ENCODE data around the gene SSTR1. TPM values are rescaled to one million over a fixed set of nuclear protein-coding genes. Genes with fewer than 3 reads are reported as not detected.

SSTR1 gene
- not detected for polyA plus RNA-seq (2013)

- 3% methylated on average over 40 of the region's 49 CpGs for WGBS (ENCODE audit: insufficient coverage)
- Histone ChIP-seq H3K27ac (ENCODE audit: insufficient read depth in 1 of 2, low read depth in 1 of 2, low read length in 2 of 2, poor library complexity in 1 of 2, severe bottlenecking in 2 of 2) (no peak within 1 kb of the TSS), H3K27me3 (replicated peaks in 2 of 5; ENCODE audit: control insufficient read depth in 4 of 5, insufficient read depth in 5 of 5, low read length in 4 of 5) (peaks cover 2 to 73% (median 48%) of the 10 kb centered on the region in 5 experiments), H3K4me1 (ENCODE audit: control extremely low read depth in 1 of 4, control insufficient read depth in 4 of 4, insufficient read depth in 4 of 4, low read length in 3 of 4) (peaks cover 0 to 37% (median 22%) of the 10 kb centered on the region in 4 experiments), H3K9me3 (ENCODE audit: control extremely low read depth in 1 of 5, control insufficient read depth in 4 of 5, insufficient read depth in 2 of 5, low read depth in 1 of 5, low read length in 4 of 5) (peaks cover 2 to 6% (median 4%) of the 10 kb centered on the region in 5 experiments), H3K36me3 (ENCODE audit: control insufficient read depth in 4 of 4, insufficient read depth in 4 of 4, low read length in 3 of 4) (no peaks in the 10 kb centered on the region), H3K4me3 (ENCODE audit: control insufficient read depth in 1 of 7, extremely low read depth in 1 of 7, insufficient read depth in 4 of 7, low read depth in 2 of 7, low read length in 6 of 7) (peak within 1 kb of the TSS in 5 of 7 experiments; percentile 4 to 59 (median 43))
- POLR2A ChIA-PET, result no interaction called here
- DNase-seq, result peak in 1 of 3 donors; percentile 27
- CTCF ChIA-PET, result interaction anchor here (0.8 to 1.8 kb wide), 3 partner anchors 10 to 12 kb away, joined by 3 to 6 read pairs (median 5); no protein-coding TSS in a partner anchor
These were observed at the start of gene SSTR1 for GRCh38 chr14:38207736-38208617. SSTR1 (plus strand) TSS chr14:38207904; CDS start chr14:38209390, 1,486 bp downstream.

GRCh38 chr14:38158468-38158867, 49.2 kb upstream of the SSTR1 start:
- no peak for DNase-seq
- ChIA-PET CTCF (interaction anchor here (1.0 kb wide), 1 partner anchor 14 kb away, joined by 4 read pairs; no protein-coding TSS in a partner anchor), POLR2A (no interaction called here)
- Histone ChIP-seq H3K27ac (ENCODE audit: insufficient read depth in 1 of 2, low read depth in 1 of 2, low read length in 2 of 2, poor library complexity in 1 of 2, severe bottlenecking in 2 of 2) (no peak overlapping the region), H3K4me3 (ENCODE audit: control insufficient read depth in 1 of 7, extremely low read depth in 1 of 7, insufficient read depth in 4 of 7, low read depth in 2 of 7, low read length in 6 of 7) (no peak overlapping the region), H3K27me3 (replicated peaks in 2 of 5; ENCODE audit: control insufficient read depth in 4 of 5, insufficient read depth in 5 of 5, low read length in 4 of 5) (no peaks in the 10 kb centered on the region), H3K4me1 (ENCODE audit: control extremely low read depth in 1 of 4, control insufficient read depth in 4 of 4, insufficient read depth in 4 of 4, low read length in 3 of 4) (no peaks in the 10 kb centered on the region), H3K9me3 (ENCODE audit: control extremely low read depth in 1 of 5, control insufficient read depth in 4 of 5, insufficient read depth in 2 of 5, low read depth in 1 of 5, low read length in 4 of 5) (no peaks in the 10 kb centered on the region), H3K36me3 (ENCODE audit: control insufficient read depth in 4 of 4, insufficient read depth in 4 of 4, low read length in 3 of 4) (no peaks in the 10 kb centered on the region)

GRCh38 chr14:38168416-38168815, 39.3 kb upstream of the SSTR1 start:
- H3K27ac ChIP-seq (ENCODE audit: insufficient read depth in 1 of 2, low read depth in 1 of 2, low read length in 2 of 2, poor library complexity in 1 of 2, severe bottlenecking in 2 of 2), result no peak overlapping the region
- no peaks in the 10 kb centered on the region for H3K27me3 ChIP-seq (replicated peaks in 2 of 5; ENCODE audit: control insufficient read depth in 4 of 5, insufficient read depth in 5 of 5, low read length in 4 of 5)
- POLR2A ChIA-PET, result no interaction called here
- no peak for DNase-seq
- WGBS (ENCODE audit: insufficient coverage), result no CpG with 5 or more reads among the region's 2 CpGs
- no peaks in the 10 kb centered on the region for H3K4me1 ChIP-seq (ENCODE audit: control extremely low read depth in 1 of 4, control insufficient read depth in 4 of 4, insufficient read depth in 4 of 4, low read length in 3 of 4)
- H3K4me3 ChIP-seq (ENCODE audit: control insufficient read depth in 1 of 7, extremely low read depth in 1 of 7, insufficient read depth in 4 of 7, low read depth in 2 of 7, low read length in 6 of 7), result no peak overlapping the region
- no peaks in the 10 kb centered on the region for H3K9me3 ChIP-seq (ENCODE audit: control extremely low read depth in 1 of 5, control insufficient read depth in 4 of 5, insufficient read depth in 2 of 5, low read depth in 1 of 5, low read length in 4 of 5)
- CTCF ChIA-PET, result interaction anchor here (0.9 kb wide), 1 partner anchor 18 kb away, joined by 3 read pairs; no protein-coding TSS in a partner anchor
- no peaks in the 10 kb centered on the region for H3K36me3 ChIP-seq (ENCODE audit: control insufficient read depth in 4 of 4, insufficient read depth in 4 of 4, low read length in 3 of 4)

- WGBS (ENCODE audit: insufficient coverage), result 100% methylated on average over 1 of the region's 2 CpGs
- Histone ChIP-seq H3K27ac (ENCODE audit: insufficient read depth in 1 of 2, low read depth in 1 of 2, low read length in 2 of 2, poor library complexity in 1 of 2, severe bottlenecking in 2 of 2) (no peak overlapping the region), H3K4me3 (ENCODE audit: control insufficient read depth in 1 of 7, extremely low read depth in 1 of 7, insufficient read depth in 4 of 7, low read depth in 2 of 7, low read length in 6 of 7) (no peak overlapping the region), H3K27me3 (replicated peaks in 2 of 5; ENCODE audit: control insufficient read depth in 4 of 5, insufficient read depth in 5 of 5, low read length in 4 of 5) (no peaks in the 10 kb centered on the region), H3K4me1 (ENCODE audit: control extremely low read depth in 1 of 4, control insufficient read depth in 4 of 4, insufficient read depth in 4 of 4, low read length in 3 of 4) (no peaks in the 10 kb centered on the region), H3K9me3 (ENCODE audit: control extremely low read depth in 1 of 5, control insufficient read depth in 4 of 5, insufficient read depth in 2 of 5, low read depth in 1 of 5, low read length in 4 of 5) (no peaks in the 10 kb centered on the region), H3K36me3 (ENCODE audit: control insufficient read depth in 4 of 4, insufficient read depth in 4 of 4, low read length in 3 of 4) (no peaks in the 10 kb centered on the region)
- no peak for DNase-seq
- CTCF ChIA-PET, result interaction anchor here (0.6 to 1.9 kb wide), 2 partner anchors 26 to 262 kb away, joined by 4 to 5 read pairs; no protein-coding TSS in a partner anchor
- POLR2A ChIA-PET, result no interaction called here
These were observed 36.5 kb upstream of the SSTR1 start for GRCh38 chr14:38171197-38171596.

- CTCF ChIA-PET, result no interaction called here
- 63% methylated on average over 2 of the region's 2 CpGs for WGBS (ENCODE audit: insufficient coverage)
- DNase-seq, result no peak
These were observed 33.0 kb upstream of the SSTR1 start for GRCh38 chr14:38174711-38175110.

GRCh38 chr14:38175658-38176057, 32.0 kb upstream of the SSTR1 start:
- no peaks in the 10 kb centered on the region for H3K27me3 ChIP-seq (replicated peaks in 2 of 5; ENCODE audit: control insufficient read depth in 4 of 5, insufficient read depth in 5 of 5, low read length in 4 of 5)
- no peaks in the 10 kb centered on the region for H3K36me3 ChIP-seq (ENCODE audit: control insufficient read depth in 4 of 4, insufficient read depth in 4 of 4, low read length in 3 of 4)
- H3K4me1 ChIP-seq (ENCODE audit: control extremely low read depth in 1 of 4, control insufficient read depth in 4 of 4, insufficient read depth in 4 of 4, low read length in 3 of 4), result no peaks in the 10 kb centered on the region
- H3K4me3 ChIP-seq (ENCODE audit: control insufficient read depth in 1 of 7, extremely low read depth in 1 of 7, insufficient read depth in 4 of 7, low read depth in 2 of 7, low read length in 6 of 7), result no peak overlapping the region
- no peak for DNase-seq
- 100% methylated on average over 1 of the region's 2 CpGs for WGBS (ENCODE audit: insufficient coverage)
- CTCF ChIA-PET, result no interaction called here
- H3K9me3 ChIP-seq (ENCODE audit: control extremely low read depth in 1 of 5, control insufficient read depth in 4 of 5, insufficient read depth in 2 of 5, low read depth in 1 of 5, low read length in 4 of 5), result peaks cover 0 to 4% (median 0%) of the 10 kb centered on the region in 5 experiments
- no peak overlapping the region for H3K27ac ChIP-seq (ENCODE audit: insufficient read depth in 1 of 2, low read depth in 1 of 2, low read length in 2 of 2, poor library complexity in 1 of 2, severe bottlenecking in 2 of 2)
- POLR2A ChIA-PET, result no interaction called here

More at GRCh38 chr14:38174711-38175110, 33.0 kb upstream of the SSTR1 start:
- Histone ChIP-seq H3K36me3 (ENCODE audit: control insufficient read depth in 4 of 4, insufficient read depth in 4 of 4, low read length in 3 of 4) (no peaks in the 10 kb centered on the region), H3K4me1 (ENCODE audit: control extremely low read depth in 1 of 4, control insufficient read depth in 4 of 4, insufficient read depth in 4 of 4, low read length in 3 of 4) (no peaks in the 10 kb centered on the region), H3K9me3 (ENCODE audit: control extremely low read depth in 1 of 5, control insufficient read depth in 4 of 5, insufficient read depth in 2 of 5, low read depth in 1 of 5, low read length in 4 of 5) (peaks cover 0 to 4% (median 0%) of the 10 kb centered on the region in 5 experiments), H3K27me3 (replicated peaks in 2 of 5; ENCODE audit: control insufficient read depth in 4 of 5, insufficient read depth in 5 of 5, low read length in 4 of 5) (no peaks in the 10 kb centered on the region), H3K27ac (ENCODE audit: insufficient read depth in 1 of 2, low read depth in 1 of 2, low read length in 2 of 2, poor library complexity in 1 of 2, severe bottlenecking in 2 of 2) (no peak overlapping the region), H3K4me3 (ENCODE audit: control insufficient read depth in 1 of 7, extremely low read depth in 1 of 7, insufficient read depth in 4 of 7, low read depth in 2 of 7, low read length in 6 of 7) (no peak overlapping the region)
- POLR2A ChIA-PET, result no interaction called here

- ChIA-PET POLR2A (no interaction called here), CTCF (no interaction called here)
- H3K27ac ChIP-seq (ENCODE audit: insufficient read depth in 1 of 2, low read depth in 1 of 2, low read length in 2 of 2, poor library complexity in 1 of 2, severe bottlenecking in 2 of 2), result no peak overlapping the region
- no peaks in the 10 kb centered on the region for H3K4me1 ChIP-seq (ENCODE audit: control extremely low read depth in 1 of 4, control insufficient read depth in 4 of 4, insufficient read depth in 4 of 4, low read length in 3 of 4)
- no peak for DNase-seq
- H3K4me3 ChIP-seq (ENCODE audit: control insufficient read depth in 1 of 7, extremely low read depth in 1 of 7, insufficient read depth in 4 of 7, low read depth in 2 of 7, low read length in 6 of 7), result no peak overlapping the region
- H3K9me3 ChIP-seq (ENCODE audit: control extremely low read depth in 1 of 5, control insufficient read depth in 4 of 5, insufficient read depth in 2 of 5, low read depth in 1 of 5, low read length in 4 of 5), result peaks cover 0 to 4% (median 0%) of the 10 kb centered on the region in 5 experiments
- no peaks in the 10 kb centered on the region for H3K36me3 ChIP-seq (ENCODE audit: control insufficient read depth in 4 of 4, insufficient read depth in 4 of 4, low read length in 3 of 4)
- 83% methylated on average over 1 of the region's 1 CpG for WGBS (ENCODE audit: insufficient coverage)
- no peaks in the 10 kb centered on the region for H3K27me3 ChIP-seq (replicated peaks in 2 of 5; ENCODE audit: control insufficient read depth in 4 of 5, insufficient read depth in 5 of 5, low read length in 4 of 5)
These were observed 31.3 kb upstream of the SSTR1 start for GRCh38 chr14:38176379-38176778.
